Loucy (cell line): ENCODE measurements around the gene SLC35D3.

Experiments used
- EZH2phosphoT487 ChIP-seq: fragments of 200-600 bp; IDR thresholded peaks from 2 replicates; pipeline ENCODE4 v1.6.1; 2018; ENCODE audit warnings: antibody characterized with exemption, mild to moderate bottlenecking, moderate library complexity, borderline replicate concordance
- TF ChIP-seq, protein P1 (sequence below): fragments of 200-600 bp; sonication (generic); conservative IDR thresholded peaks from 2 replicates; pipeline ENCODE4 v1.5.1; 2014; ENCODE audit warnings: mild to moderate bottlenecking, antibody characterized with exemption, low read length

DNA sequence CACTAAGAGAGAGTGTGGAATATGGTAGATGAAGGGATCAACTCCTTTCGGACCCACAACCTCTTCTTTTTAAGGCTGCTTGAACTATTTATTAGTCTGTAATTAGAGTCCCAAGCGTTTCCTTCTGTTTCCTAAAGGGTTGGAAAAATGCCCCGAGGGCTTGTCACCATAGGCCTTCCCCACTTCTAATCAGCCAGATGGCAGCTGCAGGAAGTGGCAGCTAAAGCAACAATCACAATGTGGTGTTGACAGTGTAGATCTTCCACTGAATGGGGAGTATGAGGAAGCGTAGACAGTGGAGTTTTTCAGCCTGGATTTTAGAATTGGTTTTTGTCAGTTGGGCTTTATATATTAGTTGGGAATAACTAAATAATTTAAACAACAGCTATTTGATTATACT, 40.6 kb downstream of the SLC35D3 start:
- TF ChIP-seq, protein P1, sequence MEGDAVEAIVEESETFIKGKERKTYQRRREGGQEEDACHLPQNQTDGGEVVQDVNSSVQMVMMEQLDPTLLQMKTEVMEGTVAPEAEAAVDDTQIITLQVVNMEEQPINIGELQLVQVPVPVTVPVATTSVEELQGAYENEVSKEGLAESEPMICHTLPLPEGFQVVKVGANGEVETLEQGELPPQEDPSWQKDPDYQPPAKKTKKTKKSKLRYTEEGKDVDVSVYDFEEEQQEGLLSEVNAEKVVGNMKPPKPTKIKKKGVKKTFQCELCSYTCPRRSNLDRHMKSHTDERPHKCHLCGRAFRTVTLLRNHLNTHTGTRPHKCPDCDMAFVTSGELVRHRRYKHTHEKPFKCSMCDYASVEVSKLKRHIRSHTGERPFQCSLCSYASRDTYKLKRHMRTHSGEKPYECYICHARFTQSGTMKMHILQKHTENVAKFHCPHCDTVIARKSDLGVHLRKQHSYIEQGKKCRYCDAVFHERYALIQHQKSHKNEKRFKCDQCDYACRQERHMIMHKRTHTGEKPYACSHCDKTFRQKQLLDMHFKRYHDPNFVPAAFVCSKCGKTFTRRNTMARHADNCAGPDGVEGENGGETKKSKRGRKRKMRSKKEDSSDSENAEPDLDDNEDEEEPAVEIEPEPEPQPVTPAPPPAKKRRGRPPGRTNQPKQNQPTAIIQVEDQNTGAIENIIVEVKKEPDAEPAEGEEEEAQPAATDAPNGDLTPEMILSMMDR: no peak
- TF ChIP-seq EZH2phosphoT487: no peak
